Neuronal stem cell (in vitro differentiated cells): ENCODE data around the gene LRWD1.

Source experiments
- DNase-seq: peaks from one replicate; pipeline ENCODE4 v3.0.0-alpha.2; 2013; ENCODE audit warnings: low spot score
- H2AFZ ChIP-seq: one replicate; pipeline ENCODE4 v1.6.1; 2013; ENCODE audit warnings: mild to moderate bottlenecking, low read length, inconsistent platforms
- H2AK5ac ChIP-seq: 2 replicates; pipeline ENCODE4 v1.6.1; 2013; ENCODE audit warnings: low read depth, mild to moderate bottlenecking, inconsistent platforms, low read length, moderate library complexity, mixed read lengths
- H2BK120ac ChIP-seq: 2 replicates; pipeline ENCODE4 v1.6.1; 2013; ENCODE audit warnings: low read depth, mild to moderate bottlenecking, inconsistent platforms, low read length, moderate library complexity, mixed read lengths
- H2BK12ac ChIP-seq: one replicate; pipeline ENCODE4 v1.6.1; 2013; ENCODE audit warnings: low read length, inconsistent platforms
- H2BK15ac ChIP-seq: 2 replicates; pipeline ENCODE4 v1.6.1; 2013; ENCODE audit warnings: mild to moderate bottlenecking, low read length, inconsistent platforms, mixed read lengths
- H2BK5ac ChIP-seq: one replicate; pipeline ENCODE4 v1.6.1; 2013; ENCODE audit warnings: inconsistent platforms, mild to moderate bottlenecking, low read length, moderate library complexity
- H3K14ac ChIP-seq: one replicate; pipeline ENCODE4 v1.6.1; 2013; ENCODE audit warnings: low read length, inconsistent platforms
- H3K18ac ChIP-seq: 2 replicates; pipeline ENCODE4 v1.6.1; 2013; ENCODE audit warnings: low read length, inconsistent platforms
- H3K23ac ChIP-seq: 2 replicates; pipeline ENCODE4 v1.6.1; 2013; ENCODE audit warnings: low read depth, mild to moderate bottlenecking, mixed read lengths, low read length, inconsistent platforms; ENCODE audit not compliant: poor library complexity
- H3K27ac ChIP-seq: replicated peaks from 3 replicates; pipeline ENCODE4 v1.5.1; 2013; ENCODE audit warnings: low read length, inconsistent platforms
- H3K27me3 ChIP-seq, 3 experiments: 2 replicates each; pipeline ENCODE4 v1.6.1; 2013; ENCODE audit warnings: low read length in 3 of 3, mild to moderate bottlenecking in 2 of 3, inconsistent platforms in 1 of 3, low read depth in 1 of 3, mixed read lengths in 1 of 3, moderate library complexity in 1 of 3; ENCODE audit not compliant: control insufficient read depth in 3 of 3, insufficient read depth in 3 of 3
- H3K36me3 ChIP-seq, 2 donors: replicated peaks in 1 of 2; 2 replicates each; pipeline ENCODE4 v1.6.1; 2013; ENCODE audit warnings: low read length in 2 of 2; ENCODE audit not compliant: control insufficient read depth in 2 of 2, insufficient read depth in 2 of 2
- H3K4ac ChIP-seq: 2 replicates; pipeline ENCODE4 v1.6.1; 2013; ENCODE audit warnings: inconsistent platforms, mild to moderate bottlenecking, low read length, moderate library complexity
- H3K4me1 ChIP-seq, 2 donors: 1 replicate in 1 of 2; 2 replicates in 1 of 2; pipeline ENCODE4 v1.6.1; 2013; ENCODE audit warnings: low read length in 2 of 2, low read depth in 1 of 2; ENCODE audit not compliant: control insufficient read depth in 2 of 2, insufficient read depth in 1 of 2
- H3K4me2 ChIP-seq: one replicate; pipeline ENCODE4 v1.6.1; 2013; ENCODE audit warnings: mild to moderate bottlenecking, low read length, inconsistent platforms; ENCODE audit not compliant: insufficient read depth, poor library complexity, severe bottlenecking
- H3K4me3 ChIP-seq, 2 donors: 2 replicates each; pipeline ENCODE4 v1.5.1; 2013; ENCODE audit warnings: low read length in 2 of 2, mild to moderate bottlenecking in 2 of 2, inconsistent platforms in 1 of 2, moderate library complexity in 1 of 2
- H3K79me1 ChIP-seq: one replicate; pipeline ENCODE4 v1.6.1; 2013; ENCODE audit warnings: low read depth, mild to moderate bottlenecking, inconsistent platforms, low read length, moderate library complexity
- H3K9ac ChIP-seq: one replicate; pipeline ENCODE4 v1.6.1; 2013; ENCODE audit warnings: mild to moderate bottlenecking, low read depth, low read length, inconsistent platforms; ENCODE audit not compliant: poor library complexity
- H3K9me3 ChIP-seq, 2 donors: replicated peaks in 1 of 2; 2 replicates each; pipeline versions ENCODE3 to v1.6.1; 2013; ENCODE audit warnings: low read length in 2 of 2, mild to moderate bottlenecking in 2 of 2, inconsistent platforms in 1 of 2, low read depth in 1 of 2, mixed read lengths in 1 of 2, moderate library complexity in 1 of 2; ENCODE audit not compliant: control insufficient read depth in 2 of 2, insufficient read depth in 1 of 2
- H4K8ac ChIP-seq: one replicate; pipeline ENCODE4 v1.6.1; 2013; ENCODE audit warnings: low read depth, mild to moderate bottlenecking, inconsistent platforms, low read length, moderate library complexity
- H4K91ac ChIP-seq: one replicate; pipeline ENCODE4 v1.6.1; 2013; ENCODE audit warnings: low read length, low read depth, mild to moderate bottlenecking, inconsistent platforms; ENCODE audit not compliant: poor library complexity
- WGBS, 2 donors: extraction: QIAGEN DNeasy Blood & Tissue Kit; methylation state at CpG; one replicate each; pipeline ENCODE4 v1.1.7; 2013; ENCODE audit warnings: missing lambda C conversion rate in 2 of 2, mixed read lengths in 1 of 2; ENCODE audit not compliant: insufficient read length in 2 of 2, insufficient replicate concordance in 1 of 2; ENCODE audit errors: extremely low coverage in 2 of 2; 5-methylcytosine and 5-hydroxymethylcytosine counted together

LRWD1 gene

DNA sequence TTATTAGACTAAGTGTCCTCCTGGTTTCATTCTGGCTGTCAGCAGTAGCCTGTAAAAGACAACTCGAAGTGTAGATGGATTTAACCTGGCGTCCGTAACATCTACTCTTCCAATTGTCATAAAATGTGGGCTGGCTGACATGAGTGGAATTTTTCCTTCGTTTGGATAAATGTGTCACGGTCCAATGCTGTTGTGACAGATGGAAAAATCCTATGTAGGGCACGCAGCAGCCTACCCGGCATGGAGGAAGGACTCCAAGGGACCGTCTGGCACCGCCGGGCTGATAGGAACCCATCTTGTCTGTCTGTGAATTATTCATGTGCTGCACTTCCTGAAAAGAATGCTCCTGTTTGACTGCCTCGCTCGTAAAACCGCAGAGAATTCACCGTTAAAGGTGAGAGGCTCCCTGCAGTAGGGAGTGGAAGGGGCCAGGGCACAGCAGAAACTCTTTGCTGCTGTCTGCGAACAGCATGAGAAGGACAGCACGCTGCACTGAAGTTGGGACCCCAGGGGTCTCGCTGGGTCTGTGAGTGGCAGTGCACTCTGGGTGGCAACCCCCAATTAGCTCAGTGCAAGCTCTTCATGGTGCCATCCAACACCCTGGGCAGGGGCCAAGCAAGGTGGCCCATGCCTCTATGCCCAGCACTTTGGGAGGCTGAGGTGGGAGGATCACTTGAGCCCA lies 33.0 kb upstream of the LRWD1 start:
- Histone ChIP-seq H3K18ac (no peak overlapping the region), H3K14ac (no peak overlapping the region), H3K36me3 (peaks cover 4 to 26% of the 10 kb centered on the region in 2 donors), H2BK5ac (no peak overlapping the region), H3K9me3 (no peaks in the 10 kb centered on the region), H3K9ac (no peak overlapping the region), H4K91ac (no peak overlapping the region), H4K8ac (no peak overlapping the region), H3K79me1 (peaks cover 12% of the 10 kb centered on the region), H3K4me2 (no peak overlapping the region), H3K4me3 (no peak overlapping the region), H3K27me3 (no peaks in the 10 kb centered on the region), H2BK120ac (no peak overlapping the region), H3K4ac (no peak overlapping the region), H3K4me1 (peaks cover 8 to 21% of the 10 kb centered on the region in 2 donors), H3K27ac (no peak overlapping the region), H2AK5ac (no peak overlapping the region), H3K23ac (no peak overlapping the region), H2BK12ac (peak overlapping the region; percentile 2), H2AFZ (no peak overlapping the region), H2BK15ac (no peak overlapping the region)
- no CpG with 5 or more reads among the region's 17 CpGs for WGBS, 2 donors
- no peak for DNase-seq

DNA sequence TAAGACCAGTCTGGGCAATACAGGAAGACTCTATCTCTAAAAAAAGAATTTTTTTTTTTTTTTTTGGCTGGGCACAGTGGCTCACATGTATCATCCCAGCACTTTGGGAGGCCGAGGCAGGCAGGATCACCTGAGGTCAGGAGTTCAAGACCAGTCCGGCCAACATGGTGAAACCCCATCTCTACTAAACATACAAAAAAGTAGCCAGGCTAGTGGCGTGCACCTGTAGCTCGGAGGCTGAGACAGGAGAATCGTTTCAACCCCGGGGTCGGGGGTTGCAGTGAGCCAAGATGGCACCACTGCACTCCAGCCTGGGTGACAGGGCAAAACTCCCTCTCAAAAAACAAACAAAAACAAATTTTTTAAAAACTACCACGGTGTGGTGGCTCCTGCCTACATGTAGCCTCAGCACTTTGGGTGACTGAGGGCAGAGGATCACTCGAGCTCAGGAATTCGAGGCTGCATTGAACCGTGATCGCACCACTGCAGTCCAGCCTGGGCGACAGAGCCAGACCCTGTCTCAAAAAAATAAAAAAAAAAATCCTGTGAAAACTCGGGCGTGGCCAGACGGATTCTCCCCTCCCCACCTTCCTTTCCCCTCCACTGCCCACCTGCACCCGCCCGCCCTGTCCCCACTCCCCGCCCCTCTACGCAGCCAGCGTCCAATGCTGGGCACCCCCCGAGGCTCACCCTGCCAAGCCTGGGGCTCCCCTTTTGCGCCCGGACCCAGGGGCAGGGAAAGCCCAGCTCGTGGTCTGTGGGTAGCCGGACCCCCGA lies 32.2 kb upstream of the LRWD1 start:
- no peak overlapping the region for H4K8ac ChIP-seq
- peak overlapping the region; percentile 92 for H2AK5ac ChIP-seq
- H3K4me1 ChIP-seq, result peaks cover 8 to 21% of the 10 kb centered on the region in 2 donors
- H3K4ac ChIP-seq, result peak overlapping the region; percentile 37
- H2BK5ac ChIP-seq, result peak overlapping the region; percentile 87
- no peak overlapping the region for H4K91ac ChIP-seq
- H3K79me1 ChIP-seq, result peaks cover 10% of the 10 kb centered on the region
- no peaks in the 10 kb centered on the region for H3K9me3 ChIP-seq
- no CpG with 5 or more reads among the region's 27 CpGs for WGBS, 2 donors
- peak overlapping the region; percentile 81 for H2BK15ac ChIP-seq
- no peak overlapping the region for H3K27ac ChIP-seq
- no peaks in the 10 kb centered on the region for H3K27me3 ChIP-seq
- H3K36me3 ChIP-seq, result peaks cover 0 to 26% of the 10 kb centered on the region in 2 donors
- H3K9ac ChIP-seq, result peak overlapping the region; percentile 94
- H2BK120ac ChIP-seq, result peak overlapping the region; percentile 91
- DNase-seq, result no peak
- no peak overlapping the region for H3K23ac ChIP-seq
- H3K4me3 ChIP-seq, result peak overlapping the region; percentile 79 to 89
- H3K18ac ChIP-seq, result peak overlapping the region; percentile 99
- H3K4me2 ChIP-seq, result peak overlapping the region; percentile 89
- peak overlapping the region; percentile 21 for H3K14ac ChIP-seq
- H2AFZ ChIP-seq, result peak overlapping the region; percentile 97
- no peak overlapping the region for H2BK12ac ChIP-seq

DNA sequence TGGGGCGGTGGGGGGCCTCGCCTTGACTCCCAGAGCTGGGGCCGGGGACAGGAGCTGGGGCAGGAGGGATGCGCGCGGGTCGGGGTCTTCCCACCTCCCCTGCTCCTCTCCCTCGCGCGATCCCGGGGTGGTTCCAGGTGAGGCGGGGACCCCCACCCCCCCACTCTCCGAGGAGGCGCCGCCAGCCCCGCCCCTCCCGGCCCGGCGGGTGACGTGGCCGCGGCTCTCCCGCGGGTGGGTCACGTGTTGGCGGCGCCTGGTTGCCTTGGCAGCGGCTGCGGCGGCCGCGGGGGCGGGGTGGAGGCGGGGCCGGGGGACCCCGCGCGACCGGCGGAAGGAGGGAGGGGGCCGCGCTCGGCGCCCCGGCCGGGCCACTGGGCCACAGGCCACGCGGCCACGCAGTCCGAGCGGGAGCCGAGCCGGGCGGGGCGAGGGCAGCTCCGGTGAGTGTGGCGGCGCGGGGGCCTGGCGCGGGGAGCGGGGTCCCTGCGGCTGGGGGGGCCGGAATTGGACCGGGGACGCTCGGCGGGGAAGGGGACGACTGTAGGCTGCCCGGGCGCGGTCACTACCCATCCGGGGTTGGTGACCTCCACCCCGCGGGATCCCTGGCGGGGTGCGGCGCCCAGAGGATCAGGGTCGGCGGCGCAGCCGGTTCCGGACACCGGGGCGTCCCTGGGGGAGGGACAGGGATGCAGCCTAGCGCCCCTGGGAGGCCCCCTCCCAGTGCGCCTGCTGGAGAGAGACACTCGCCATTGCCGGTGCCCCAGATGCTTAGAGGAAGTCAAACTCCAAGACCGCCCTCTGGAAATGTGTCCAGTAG lies 31.4 kb upstream of the LRWD1 start, which contains the start of gene ORAI2:
Gene ORAI2 (plus strand): TSS at position 357 of the 820 bp plus-strand sequence. CDS start 5,382 bp downstream, outside the sequence.
- DNase-seq, result peak; percentile 69
- Histone ChIP-seq H3K9ac (peak within 1 kb of the TSS; percentile 95), H3K27ac (peak within 1 kb of the TSS; percentile 35), H3K9me3 (no peaks in the 10 kb centered on the region), H3K4me3 (peak within 1 kb of the TSS; percentile 89 to 97), H3K18ac (peak within 1 kb of the TSS; percentile 99), H4K91ac (no peak within 1 kb of the TSS), H2AFZ (peak within 1 kb of the TSS; percentile 97), H4K8ac (no peak within 1 kb of the TSS), H2AK5ac (peak within 1 kb of the TSS; percentile 92), H2BK15ac (peak within 1 kb of the TSS; percentile 81), H3K79me1 (peaks cover 10% of the 10 kb centered on the region), H3K4me1 (peaks cover 8 to 21% of the 10 kb centered on the region in 2 donors), H3K36me3 (peaks cover 0 to 27% of the 10 kb centered on the region in 2 donors), H3K4ac (peak within 1 kb of the TSS; percentile 37), H3K27me3 (no peaks in the 10 kb centered on the region), H2BK12ac (no peak within 1 kb of the TSS), H3K4me2 (peak within 1 kb of the TSS; percentile 89), H3K14ac (peak within 1 kb of the TSS; percentile 82), H2BK120ac (peak within 1 kb of the TSS; percentile 91), H3K23ac (peak within 1 kb of the TSS; percentile 63), H2BK5ac (peak within 1 kb of the TSS; percentile 87)
- WGBS, 2 donors, result no CpG with 5 or more reads among the region's 90 CpGs
